SK-N-SH (cell line): ENCODE results near the gene FNTB. TPM values are rescaled to one million over a fixed set of nuclear protein-coding genes. Genes with fewer than 3 reads are reported as not detected.

Experiments used
- CTCF ChIA-PET: fragments of 300-600, 350-600 bp; formaldehyde crosslinking; extraction: SDS; loops from one replicate; lab custom pipeline; 2021; lab: Yijun Ruan, JAX
- POLR2A ChIA-PET: fragments of 350-600 bp; sonication (Branson Sonifier 250); formaldehyde crosslinking; extraction: SDS; loops from one replicate; lab custom pipeline; 2020; ENCODE audit warnings: antibody characterized with exemption, inconsistent platforms; lab: Yijun Ruan, JAX
- DNase-seq: peaks from one replicate; pipeline ENCODE4 v3.0.0; 2012
- H2AFZ ChIP-seq: fragments of 200-600 bp; sonication (generic); 2 replicates; pipeline ENCODE4 v1.8.1; 2016; ENCODE audit warnings: antibody characterized with exemption, mild to moderate bottlenecking, low read depth
- H3F3A ChIP-seq: fragments of 200-600 bp; sonication (generic); replicated peaks from 2 replicates; pipeline ENCODE3; 2016; ENCODE audit warnings: antibody characterized with exemption, mild to moderate bottlenecking; ENCODE audit not compliant: insufficient read depth
- H3K27ac ChIP-seq, 2 experiments: fragments of 200-500 bp in 1 of 2; fragments of 200-600 bp in 1 of 2; sonication (Bioruptor generic) in 1 of 2; sonication (generic), shearing (Covaris generic) in 1 of 2; 2 replicates each; pipeline versions ENCODE4 v1.5.1 to v1.6.1; 2014 to 2016; ENCODE audit warnings: low read depth in 2 of 2, inconsistent platforms in 1 of 2, low read length in 1 of 2, mild to moderate bottlenecking in 1 of 2, mixed read lengths in 1 of 2
- H3K27me3 ChIP-seq: fragments of 200-600 bp; sonication (generic), shearing (Covaris generic); 2 replicates; pipeline ENCODE4 v1.6.1; 2016; ENCODE audit warnings: mixed run types; ENCODE audit not compliant: insufficient read depth
- H3K36me3 ChIP-seq, 2 experiments: fragments of 200-500 bp in 1 of 2; fragments of 200-600 bp in 1 of 2; sonication (Bioruptor generic) in 1 of 2; sonication (generic) in 1 of 2; replicated peaks in 1 of 2; 2 replicates each; pipeline versions ENCODE3 to v1.5.1; 2014 to 2016; ENCODE audit warnings: low read length in 1 of 2, mild to moderate bottlenecking in 1 of 2; ENCODE audit not compliant: insufficient read depth in 2 of 2, control insufficient read depth in 1 of 2
- H3K4me1 ChIP-seq, 2 experiments: fragments of 200-500 bp in 1 of 2; fragments of 200-600 bp in 1 of 2; sonication (Bioruptor generic) in 1 of 2; sonication (generic), shearing (Covaris generic) in 1 of 2; 2 replicates each; pipeline versions ENCODE4 v1.5.1 to v1.6.1; 2014 to 2016; ENCODE audit warnings: low read depth in 1 of 2, low read length in 1 of 2, mixed run types in 1 of 2; ENCODE audit not compliant: insufficient read depth in 2 of 2, control insufficient read depth in 1 of 2
- H3K4me2 ChIP-seq: fragments of 200-600 bp; sonication (generic), shearing (Covaris generic); 2 replicates; pipeline ENCODE4 v1.6.1; 2017; ENCODE audit warnings: mixed run types
- H3K4me3 ChIP-seq, 2 experiments: fragments of 200-500 bp in 1 of 2; fragments of 200-600 bp in 1 of 2; sonication (Bioruptor generic) in 1 of 2; sonication (generic), shearing (Covaris generic) in 1 of 2; 2 replicates each; pipeline versions ENCODE4 v1.5.1 to v1.8.1; 2014 to 2016; ENCODE audit warnings: low read depth in 2 of 2, inconsistent platforms in 1 of 2, low read length in 1 of 2, mild to moderate bottlenecking in 1 of 2, mixed read lengths in 1 of 2, moderate library complexity in 1 of 2
- H3K79me2 ChIP-seq: fragments of 200-600 bp; sonication (generic); 2 replicates; pipeline ENCODE4 v1.8.1; 2017; ENCODE audit warnings: mild to moderate bottlenecking; ENCODE audit not compliant: insufficient read depth
- H3K9ac ChIP-seq: fragments of 200-600 bp; sonication (generic); 2 replicates; pipeline ENCODE4 v1.6.1; 2017; ENCODE audit warnings: mixed run types
- H3K9me2 ChIP-seq: fragments of 200-600 bp; sonication (generic); 2 replicates; pipeline ENCODE4 v1.6.1; 2017; ENCODE audit warnings: mixed run types
- H3K9me3 ChIP-seq: fragments of 200-600 bp; sonication (generic); 2 replicates; pipeline ENCODE4 v1.6.1; 2017; ENCODE audit warnings: mixed run types, mild to moderate bottlenecking, moderate library complexity
- H4K20me1 ChIP-seq: fragments of 200-600 bp; sonication (generic); 2 replicates; pipeline ENCODE4 v1.6.1; 2017; ENCODE audit warnings: mild to moderate bottlenecking, mixed run types; ENCODE audit not compliant: insufficient read depth
- CHD2 ChIP-seq: fragments of 150-350 bp; IDR thresholded peaks from 2 replicates; pipeline ENCODE4 v1.6.1; 2018; ENCODE audit warnings: low read length; ENCODE audit not compliant: partially characterized antibody
- CTCF ChIP-seq: fragments of 200-600 bp; sonication (generic); IDR thresholded peaks from 2 replicates; pipeline ENCODE4 v1.6.1; 2017; ENCODE audit warnings: antibody characterized with exemption, mild to moderate bottlenecking, moderate library complexity
- EP300 ChIP-seq, 2 experiments: IDR thresholded peaks; 2 replicates each; pipeline versions ENCODE4 v1.4.0 to v1.6.1; 2012; ENCODE audit warnings: borderline replicate concordance in 1 of 2, low read depth in 1 of 2, low read length in 1 of 2
- FOSL2 ChIP-seq: IDR thresholded peaks from 2 replicates; pipeline ENCODE4 v1.4.0; 2012; ENCODE audit warnings: low read depth, mild to moderate bottlenecking, moderate library complexity, borderline replicate concordance
- JUND ChIP-seq: IDR thresholded peaks from 2 replicates; pipeline ENCODE4 v1.4.0; 2012
- NFIC ChIP-seq: IDR thresholded peaks from 2 replicates; pipeline ENCODE4 v1.4.0; 2012; ENCODE audit warnings: borderline replicate concordance
- NRF1 ChIP-seq: IDR thresholded peaks from 2 replicates; pipeline ENCODE4 v1.6.1; 2012; ENCODE audit warnings: low read depth, mild to moderate bottlenecking, low read length
- RAD21 ChIP-seq: IDR thresholded peaks from 2 replicates; pipeline ENCODE4 v1.6.1; 2012; ENCODE audit warnings: mild to moderate bottlenecking, low read length
- RXRA ChIP-seq: IDR thresholded peaks from 2 replicates; pipeline ENCODE4 v1.4.0; 2012; ENCODE audit warnings: low read depth, mild to moderate bottlenecking, borderline replicate concordance
- SIN3A ChIP-seq: IDR thresholded peaks from 2 replicates; pipeline ENCODE4 v1.6.1; 2012; ENCODE audit warnings: low read depth, mild to moderate bottlenecking, low read length, moderate library complexity, borderline replicate concordance
- TCF12 ChIP-seq: IDR thresholded peaks from 2 replicates; pipeline ENCODE4 v1.4.0; 2012
- ZBTB33 ChIP-seq: IDR thresholded peaks from 2 replicates; pipeline ENCODE4 v1.4.0; 2012; ENCODE audit warnings: low read depth, borderline replicate concordance
- WGBS: methylation state at CpG from one replicate; pipeline ENCODE4 v1.1.6; 2017; ENCODE audit warnings: low lambda C conversion rate; 5-methylcytosine and 5-hydroxymethylcytosine counted together
- polyA plus RNA-seq, 3 experiments: library from polyadenylated mRNA; depleted of rRNA; stranded (reverse); fragments of >200 nt; gene quantifications; 2 replicates each; pipeline ENCODE4 v1.2.3, GENCODE V29; 2012
- TF ChIP-seq, protein P1 (sequence below): IDR thresholded peaks from 2 replicates; pipeline ENCODE4 v1.4.0; 2012; ENCODE audit warnings: low read depth

Gene FNTB
- polyA plus RNA-seq, 1 of the 3 experiments (the other 2 are of a cell fraction), result 18.4 TPM

DNA sequence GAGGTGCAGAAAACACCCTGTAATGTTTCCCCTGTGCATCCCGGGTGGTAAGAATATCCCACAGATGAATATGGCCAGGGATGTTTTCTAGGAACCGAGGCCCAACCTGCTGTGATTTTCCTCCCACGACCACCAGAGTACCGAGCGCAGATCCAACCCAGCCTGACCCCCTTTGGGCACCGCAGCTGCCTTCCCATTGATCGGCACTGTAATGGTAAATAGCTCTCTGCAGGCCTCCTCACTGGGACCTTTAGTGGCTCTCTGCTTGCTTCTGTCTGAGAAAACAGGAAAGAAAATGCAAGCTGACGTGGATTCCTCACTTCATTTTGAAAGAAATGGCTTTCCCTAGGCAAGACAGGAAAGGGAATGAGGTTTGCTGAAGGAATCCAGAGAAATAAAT lies 12.1 kb upstream of the FNTB start:
- no peak for DNase-seq
- Histone ChIP-seq H3K36me3 (no peaks in the 10 kb centered on the region), H2AFZ (no peak overlapping the region), H3K27me3 (no peaks in the 10 kb centered on the region), H3K79me2 (no peaks in the 10 kb centered on the region), H3K4me2 (no peak overlapping the region), H3K9ac (no peak overlapping the region), H3K4me3 (no peak overlapping the region), H3K9me2 (no peaks in the 10 kb centered on the region), H3K4me1 (peaks cover 4 to 14% of the 10 kb centered on the region in 2 experiments; a peak in 3 of 4 replicates), H3F3A (no peaks in the 10 kb centered on the region), H4K20me1 (no peaks in the 10 kb centered on the region), H3K9me3 (no peaks in the 10 kb centered on the region), H3K27ac (no peak overlapping the region)
- ChIA-PET CTCF (interaction anchor here (1.5 to 1.6 kb wide), 2 partner anchors 8 to 12 kb away, joined by 4 to 6 read pairs; partner anchors contain the start of gene FNTB), POLR2A (no interaction called here)
- TF ChIP-seq EP300 (IDR thresholded peaks at IDR 0.05; ENCODE audit: borderline replicate concordance in 1 of 2, low read depth in 1 of 2, low read length in 1 of 2) (no peak), SIN3A (no peak), RXRA (no peak), CTCF (no peak), RAD21 (no peak), TCF12 (no peak)
- WGBS, result 94% methylated on average over 8 of the region's 8 CpGs

GRCh38 chr14:64979336-64980074 lies 7.2 kb upstream of the FNTB start:
- H4K20me1 ChIP-seq, result no peaks in the 10 kb centered on the region
- no peak overlapping the region for H3K27ac ChIP-seq
- POLR2A ChIA-PET, result no interaction called here

More at GRCh38 chr14:64979336-64980074, 7.2 kb upstream of the FNTB start:
- H3K27me3 ChIP-seq, result no peaks in the 10 kb centered on the region
- no peak overlapping the region for H3K4me3 ChIP-seq
- no peaks in the 10 kb centered on the region for H3K9me3 ChIP-seq
- H3K9me2 ChIP-seq, result no peaks in the 10 kb centered on the region
- no peaks in the 10 kb centered on the region for H3K36me3 ChIP-seq
- DNase-seq, result no peak
- H3K79me2 ChIP-seq, result no peaks in the 10 kb centered on the region
- no peak overlapping the region for H3K9ac ChIP-seq
- no peaks in the 10 kb centered on the region for H3F3A ChIP-seq
- CTCF ChIA-PET, result no interaction called here
- H3K4me2 ChIP-seq, result no peak overlapping the region
- TF ChIP-seq NRF1, result no peak
- TF ChIP-seq NFIC, result no peak
- no peak for TF ChIP-seq ZBTB33
- TF ChIP-seq, protein P1, sequence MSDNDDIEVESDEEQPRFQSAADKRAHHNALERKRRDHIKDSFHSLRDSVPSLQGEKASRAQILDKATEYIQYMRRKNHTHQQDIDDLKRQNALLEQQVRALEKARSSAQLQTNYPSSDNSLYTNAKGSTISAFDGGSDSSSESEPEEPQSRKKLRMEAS, result peak; percentile 53; the same call in 1 of the 2 replicates
- TF ChIP-seq CHD2, result no peak
- peak; percentile 44; the same call in 1 of the 2 replicates for TF ChIP-seq FOSL2
- 0 out of 2 replicates have a peak, but pooled peaks have one; percentile 20 for TF ChIP-seq JUND
- H2AFZ ChIP-seq, result no peak overlapping the region
- WGBS, result 65% methylated on average over 5 of the region's 5 CpGs
- H3K4me1 ChIP-seq, result peaks cover 0 to 2% of the 10 kb centered on the region in 2 experiments; a peak in 2 of 4 replicates
